ENCODE measurements around the gene CNBP. TPM values are rescaled to one million over a fixed set of nuclear protein-coding genes. Genes with fewer than 3 reads are reported as not detected.

Gene CNBP
- total and polyA plus RNA-seq, 9 of the 15 experiments (the other 6 are each of a cell fraction or from before 2014, with no cell fraction given), result 284 to 717 (median 412) TPM

- TF ChIP-seq NKRF (IDR thresholded peaks at IDR 0.05; ENCODE audit: borderline replicate concordance) (0 out of 2 replicates have a peak, but pooled peaks have one; percentile 21), ZNF507 (tag; conservative IDR thresholded peaks at IDR 0.05) (no peak), SRF (CRISPR knock-in tag; IDR thresholded peaks at IDR 0.05) (0 out of 4 replicates have a peak, but pooled peaks of 1 of the 2 experiments have one; percentile 19), ZNF76 (CRISPR knock-in tag; IDR thresholded peaks at IDR 0.05; ENCODE audit: borderline replicate concordance) (peak; percentile 20; the same call in 1 of the 2 replicates), THRAP3 (IDR thresholded peaks at IDR 0.05; ENCODE audit: borderline replicate concordance) (peak; percentile 97), POLR2H (tag; IDR thresholded peaks at IDR 0.05; ENCODE audit: low read depth) (peak; percentile 86), ZEB2 (IDR thresholded peaks at IDR 0.05) (peak; percentile 98), BRD4 (IDR thresholded peaks at IDR 0.05) (0 out of 2 replicates have a peak, but pooled peaks have one; percentile 47), SRSF9 (IDR thresholded peaks at IDR 0.05; ENCODE audit: borderline replicate concordance, low read depth, low read length) (no peak), CHAMP1 (IDR thresholded peaks at IDR 0.05) (0 out of 2 replicates have a peak, but pooled peaks have one; percentile 12), ESRRA (IDR thresholded peaks at IDR 0.05; ENCODE audit: borderline replicate concordance, low read depth) (peak; percentile 12; the same call in 1 of the 2 replicates), ATF3 (IDR thresholded peaks at IDR 0.05) (0 out of 2 replicates have a peak, but pooled peaks have one; percentile 23), ATF3 (CRISPR knock-in tag; conservative IDR thresholded peaks at IDR 0.05) (0 out of 2 replicates have a peak, but pooled peaks have one; percentile 37)
These were observed 22.5 kb downstream of the CNBP start, which contains the start of gene ISY1 (continued) for GRCh38 chr3:129160891-129161859.

All from K562 (cell line).